HTERT RPE-1 (cell line): ENCODE results near the gene TTLL11.

Experiments
- in situ Hi-C: fragments of 300-500 bp; cut with MboI; formaldehyde crosslinking; loops from 4 replicates; pipeline ENCODE4 v1.14.3; 2020; ENCODE audit warnings: low sequenced_read_pairs

TTLL11 gene

GRCh38 chr9:121945281-121945680 is 147.8 kb downstream of the TTLL11 start:
- in situ Hi-C loops: no loop called here

DNA sequence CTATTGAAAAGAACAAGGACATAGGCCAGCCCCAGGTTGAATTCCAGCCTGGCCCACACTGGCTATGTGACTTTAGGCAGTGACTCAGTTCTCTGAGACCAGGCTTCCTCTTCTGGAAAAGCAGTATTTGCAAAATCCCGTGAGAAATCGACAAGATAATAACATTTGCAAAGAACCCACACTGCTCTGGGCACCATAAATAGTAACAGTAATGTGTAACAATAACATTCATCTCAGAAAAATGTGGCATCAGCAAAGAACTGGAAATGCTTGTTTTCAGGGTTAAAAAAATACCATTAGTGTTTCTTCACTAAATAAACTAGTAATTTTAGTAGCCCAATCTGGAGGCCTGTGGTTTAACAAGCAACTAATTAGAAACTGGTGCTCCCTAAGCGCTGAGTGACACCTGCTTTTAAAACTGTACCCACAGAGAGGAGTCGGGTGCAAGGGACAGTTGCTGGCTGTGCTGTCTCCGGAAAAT is 148.4 kb downstream of the TTLL11 start:
- in situ Hi-C loops: no loop called here

DNA sequence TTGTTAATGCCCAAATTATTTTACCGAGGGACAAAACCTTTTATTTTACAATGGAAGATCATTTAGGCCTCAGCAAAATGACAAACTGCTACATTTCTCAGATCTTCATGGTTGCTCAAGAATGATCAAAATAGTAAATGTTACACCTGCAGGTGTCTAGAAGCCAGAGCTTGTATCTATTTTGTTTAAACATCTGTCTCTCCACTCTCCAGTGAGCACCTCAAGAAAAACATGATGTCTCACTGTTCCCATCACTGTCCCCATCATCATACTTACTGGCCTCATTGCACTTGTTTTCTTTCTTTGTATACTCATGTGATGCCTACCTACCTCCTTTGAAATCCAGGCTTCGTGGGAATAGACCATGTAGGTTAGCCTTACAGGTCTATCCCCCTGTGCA is 149.6 kb downstream of the TTLL11 start:
- in situ Hi-C loops: no loop called here

DNA sequence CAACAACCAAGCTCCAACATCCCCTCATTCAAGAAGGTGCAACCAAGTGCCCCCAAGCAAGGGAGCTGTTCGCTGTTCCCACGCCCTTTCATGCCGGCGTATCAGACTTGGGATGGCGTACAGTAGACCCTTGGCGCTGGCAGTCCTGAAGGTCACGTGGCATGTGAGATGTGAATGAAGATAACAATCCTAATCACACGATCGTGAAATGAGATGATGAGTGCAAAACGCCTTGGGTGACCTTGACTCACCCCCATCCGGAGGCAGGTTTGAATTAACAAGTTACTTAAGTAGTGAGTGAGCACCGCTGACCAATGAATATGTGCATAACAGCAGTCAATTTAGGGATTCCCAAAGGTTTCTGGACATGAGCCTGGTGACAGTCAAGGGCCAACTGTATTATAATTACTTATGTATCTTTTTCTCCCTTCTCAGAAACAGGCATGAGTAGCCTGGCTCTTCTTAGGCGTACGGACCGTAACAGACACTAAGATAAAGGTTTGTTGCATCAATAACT is 150.2 kb downstream of the TTLL11 start:
- in situ Hi-C loops: no loop called here

GRCh38 chr9:121942313-121942712 is 150.8 kb downstream of the TTLL11 start:
- in situ Hi-C loops: no loop called here

DNA sequence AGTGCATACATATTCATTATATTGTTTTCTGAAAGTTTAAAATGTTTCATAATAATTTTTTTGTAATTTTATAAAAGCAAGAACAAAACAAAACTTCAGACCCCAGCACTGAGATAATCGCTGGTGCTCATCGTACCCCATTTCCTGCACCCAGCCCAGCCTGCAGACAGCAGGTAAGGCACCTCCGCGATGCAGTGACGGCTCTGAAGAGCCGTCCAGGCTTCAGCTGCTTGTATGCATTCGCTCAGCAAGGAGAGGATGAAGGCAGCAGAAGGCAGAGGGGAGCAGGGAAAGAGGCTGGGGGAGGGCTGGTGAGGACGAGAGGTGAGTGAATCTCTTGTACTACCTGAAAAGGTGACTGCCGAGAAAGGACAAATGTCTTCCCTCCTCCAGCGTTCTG is 153.5 kb downstream of the TTLL11 start:
- in situ Hi-C loops: no loop called here

GRCh38 chr9:121938621-121939020 is 154.5 kb downstream of the TTLL11 start:
- in situ Hi-C loops: no loop called here

GRCh38 chr9:121937240-121937639 is 155.9 kb downstream of the TTLL11 start:
- in situ Hi-C loops: no loop called here

GRCh38 chr9:121935739-121936138 is 157.4 kb downstream of the TTLL11 start:
- in situ Hi-C loops: no loop called here

- in situ Hi-C loops: no loop called here
These were observed 162.2 kb downstream of the TTLL11 start for GRCh38 chr9:121930956-121931355.

GRCh38 chr9:121929893-121930875 is 162.9 kb downstream of the TTLL11 start:
- in situ Hi-C loops: no loop called here

DNA sequence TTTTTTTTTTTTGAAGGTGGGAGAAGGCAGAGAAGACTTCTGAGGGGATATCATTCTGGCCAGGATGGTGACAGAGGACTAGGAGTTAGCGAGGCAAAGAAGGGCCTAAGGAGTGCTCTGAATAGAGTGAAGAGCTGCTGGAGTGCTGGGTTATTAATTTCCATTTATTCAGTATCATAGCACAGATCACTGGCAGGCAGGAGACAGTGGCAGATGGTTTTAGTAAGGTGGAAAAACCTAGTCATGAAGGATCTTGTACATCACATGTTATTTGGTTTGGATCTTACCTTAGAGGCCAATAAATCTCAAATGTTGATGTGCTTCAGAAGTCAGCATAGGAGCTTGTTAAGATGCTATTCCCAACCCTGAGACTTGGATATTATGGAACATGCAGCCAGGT is 165.5 kb downstream of the TTLL11 start:
- in situ Hi-C loops: no loop called here

GRCh38 chr9:121927081-121927480 is 166.0 kb downstream of the TTLL11 start:
- in situ Hi-C loops: no loop called here

DNA sequence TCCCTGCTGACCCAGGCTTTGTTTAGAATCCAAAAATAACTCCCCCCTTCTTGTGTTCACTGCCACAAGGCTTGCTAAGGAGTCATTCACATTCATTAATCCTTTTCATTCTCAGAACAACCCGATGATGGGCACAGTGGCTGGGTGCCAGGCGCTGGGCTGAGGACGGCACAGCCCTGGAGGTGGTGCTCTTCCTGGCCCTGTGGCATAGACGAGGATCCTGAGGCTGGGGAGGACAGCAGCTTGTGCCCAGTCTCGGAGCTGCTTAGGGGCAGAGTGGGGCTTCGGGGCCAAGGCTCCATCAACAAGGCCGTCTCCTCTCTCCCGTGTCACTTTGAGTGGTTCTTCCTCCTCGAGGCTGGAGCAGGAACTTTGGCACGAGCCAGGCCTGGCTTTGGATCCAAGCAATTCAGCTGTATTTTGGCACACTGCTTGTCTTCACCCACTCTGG is 166.7 kb downstream of the TTLL11 start:
- in situ Hi-C loops: no loop called here

DNA sequence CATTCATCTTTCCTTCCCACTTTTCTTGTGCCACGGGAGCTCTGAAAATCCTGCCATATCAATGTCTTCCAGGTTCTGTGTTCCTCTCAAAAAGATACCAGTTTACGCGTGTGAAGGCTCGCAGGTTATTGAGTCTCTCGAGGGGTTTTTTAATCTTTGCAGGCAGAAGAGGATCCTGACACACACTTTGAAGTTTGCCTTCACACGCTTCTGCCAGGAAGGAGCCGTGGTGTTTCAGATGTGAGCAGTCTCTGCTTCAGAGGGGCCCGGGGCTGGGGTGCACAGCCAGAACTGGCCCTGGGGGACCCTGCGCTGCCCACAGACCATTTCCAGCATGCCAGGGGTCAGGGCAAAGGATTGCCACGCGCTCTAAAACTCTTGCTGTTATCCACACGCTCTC is 167.2 kb downstream of the TTLL11 start:
- in situ Hi-C loops: no loop called here

DNA sequence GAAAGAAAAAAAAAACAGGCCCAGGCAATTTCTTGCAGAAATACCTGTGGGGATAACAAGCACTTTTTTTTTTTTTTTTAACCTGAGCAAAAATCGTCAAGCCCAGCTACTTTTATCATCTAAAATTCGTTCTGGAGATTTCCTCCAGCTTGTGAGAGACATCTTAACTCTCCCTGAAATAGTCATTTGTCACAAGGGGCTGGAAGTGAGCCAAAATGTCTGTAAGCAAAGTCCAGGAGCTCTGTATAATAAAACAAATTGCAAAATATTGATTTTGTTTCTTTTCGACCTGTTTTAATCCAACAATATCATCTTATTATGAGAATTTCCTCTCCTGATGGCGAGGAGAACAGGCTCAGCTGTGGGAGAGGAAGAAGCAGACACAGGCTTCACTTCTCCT is 168.4 kb downstream of the TTLL11 start:
- in situ Hi-C loops: no loop called here

- in situ Hi-C loops: no loop called here
These were observed 171.7 kb downstream of the TTLL11 start for GRCh38 chr9:121921444-121921843.

DNA sequence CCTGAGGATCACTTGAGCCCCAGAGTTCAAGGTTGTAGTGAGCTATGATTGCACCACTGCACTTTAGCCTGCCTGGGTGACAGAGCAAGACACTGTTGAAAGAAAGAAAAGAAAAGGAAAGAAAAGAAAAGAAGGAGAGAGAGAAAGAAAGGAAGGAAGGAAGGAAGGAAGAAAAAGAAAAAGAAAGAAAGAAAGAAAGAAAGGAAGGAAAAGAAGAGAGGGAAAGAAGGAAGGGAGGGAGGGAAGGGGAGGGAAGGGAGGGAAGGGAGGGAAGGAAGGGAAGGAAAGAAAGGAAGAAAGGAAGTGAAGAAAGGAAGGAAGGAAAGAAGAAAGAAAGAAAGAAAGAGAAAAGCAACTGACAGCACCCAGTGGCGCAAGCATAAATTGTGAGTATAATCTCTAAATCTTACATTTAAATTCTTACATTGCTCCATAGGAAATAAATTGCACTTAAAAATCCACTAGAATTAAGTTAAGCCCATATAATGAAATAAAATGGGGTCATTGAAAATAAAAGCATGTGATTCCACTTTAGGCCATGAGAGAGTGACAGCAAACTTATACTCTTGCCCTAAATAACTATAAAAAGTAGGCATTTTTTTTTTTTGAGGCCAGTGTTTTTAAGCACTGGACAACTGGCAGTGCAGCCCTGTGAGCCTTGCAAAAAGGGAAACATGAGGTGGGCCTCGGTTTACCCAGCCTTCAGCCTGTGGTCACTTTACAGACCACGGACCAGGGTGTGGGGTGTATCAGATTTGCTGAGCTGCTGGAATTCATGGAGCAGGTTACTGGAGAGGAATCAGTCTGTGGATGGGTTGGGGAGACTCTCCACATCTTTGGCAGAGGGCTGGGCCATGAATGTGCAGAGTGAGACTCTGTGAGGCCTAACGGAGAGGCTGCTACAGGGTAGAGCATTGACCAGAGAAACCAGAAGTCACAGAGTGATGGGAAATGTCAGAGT is 175.5 kb downstream of the TTLL11 start:
- in situ Hi-C loops: no loop called here

GRCh38 chr9:121915304-121915625 is 177.8 kb downstream of the TTLL11 start:
- in situ Hi-C loops: no loop called here

DNA sequence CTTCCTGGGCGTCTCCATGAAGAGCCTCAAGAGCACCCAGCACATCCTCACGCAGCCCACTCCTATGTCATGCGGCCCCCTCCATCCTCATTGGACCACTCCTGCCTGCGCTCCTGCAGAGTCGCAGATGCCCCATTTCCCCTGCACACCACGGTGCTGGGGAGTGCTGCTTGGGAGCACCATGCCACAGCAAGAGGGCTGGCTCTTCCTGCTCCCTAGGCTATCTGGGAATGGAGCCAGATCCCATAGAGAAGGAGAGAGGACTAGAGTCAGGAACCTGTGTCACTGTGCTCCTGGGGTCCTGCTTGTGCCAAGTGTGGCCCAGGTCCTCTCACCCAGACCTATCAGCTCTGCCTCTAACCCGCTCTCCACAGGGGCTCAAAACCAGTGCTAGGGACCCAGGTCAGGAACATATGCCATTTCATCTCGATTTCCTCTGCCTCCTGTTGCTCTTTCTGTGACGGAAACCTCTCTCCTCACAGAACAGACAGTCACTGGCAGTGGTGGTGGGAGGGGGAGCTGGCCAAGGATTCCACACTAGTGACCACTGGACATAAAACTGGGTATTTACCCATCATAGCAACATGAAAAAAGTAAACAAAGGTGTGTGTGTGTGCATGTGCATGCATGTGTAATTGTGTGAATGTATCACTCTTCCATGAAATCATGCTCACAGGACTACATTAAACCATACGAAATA is 178.4 kb downstream of the TTLL11 start:
- in situ Hi-C loops: no loop called here
